HUES6 (cell line): ENCODE results near the gene ZNF764.

Experiments
- H3K27ac ChIP-seq: 2 replicates; pipeline ENCODE4 v1.7.0; 2013; ENCODE audit warnings: low read depth, mild to moderate bottlenecking, low read length, inconsistent platforms
- H3K27me3 ChIP-seq: 2 replicates; pipeline ENCODE4 v1.6.1; 2013; ENCODE audit warnings: low read length; ENCODE audit not compliant: control insufficient read depth, insufficient read depth
- H3K36me3 ChIP-seq: 2 replicates; pipeline ENCODE4 v1.6.1; 2013; ENCODE audit warnings: low read length; ENCODE audit not compliant: control insufficient read depth, insufficient read depth
- H3K4me1 ChIP-seq: 2 replicates; pipeline ENCODE4 v1.6.1; 2013; ENCODE audit warnings: low read length; ENCODE audit not compliant: control insufficient read depth, insufficient read depth
- H3K4me3 ChIP-seq: 2 replicates; pipeline ENCODE4 v1.5.1; 2013; ENCODE audit warnings: low read depth, low read length
- H3K9ac ChIP-seq: one replicate; pipeline ENCODE4 v1.6.1; 2013; ENCODE audit warnings: mild to moderate bottlenecking, low read length
- H3K9me3 ChIP-seq: 2 replicates; pipeline ENCODE4 v1.6.1; 2013; ENCODE audit warnings: low read depth, low read length; ENCODE audit not compliant: control insufficient read depth, insufficient read depth

ZNF764 gene

DNA sequence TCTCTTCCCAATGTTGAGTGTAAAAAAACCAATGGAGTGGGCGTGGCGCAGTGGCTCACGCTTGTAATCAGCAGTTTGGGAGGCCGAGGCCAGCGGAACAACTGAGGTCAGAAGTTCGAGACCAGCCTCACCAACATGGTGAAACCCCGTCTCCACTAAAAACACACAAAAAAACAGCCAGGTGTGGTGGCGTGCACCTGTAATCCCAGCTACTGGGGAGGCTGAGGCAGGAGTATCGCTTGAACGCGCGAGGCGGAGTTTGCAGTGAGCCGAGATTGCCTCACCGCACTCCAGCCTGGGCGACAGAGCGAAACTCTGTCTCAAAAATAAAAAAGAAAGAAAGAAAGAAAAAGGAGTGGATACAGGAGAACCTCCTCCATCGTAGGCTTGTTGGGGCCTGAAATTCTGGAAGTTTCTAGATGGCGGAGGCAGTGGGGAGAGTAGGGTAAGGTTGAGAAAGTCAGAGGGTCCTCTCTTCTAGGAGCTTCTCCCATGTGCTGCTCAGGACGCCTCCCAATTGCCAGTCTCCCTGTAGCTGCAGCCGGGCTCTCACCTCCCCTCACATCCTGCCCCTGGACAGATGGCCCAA, 709 bp upstream of the ZNF764 start:
- Histone ChIP-seq H3K4me3 (peak overlapping the region; percentile 53), H3K9ac (peak overlapping the region; percentile 69), H3K27me3 (no peaks in the 10 kb centered on the region), H3K4me1 (peaks cover 9% of the 10 kb centered on the region; the same call in 1 of the 2 replicates), H3K36me3 (peaks cover 21% of the 10 kb centered on the region), H3K9me3 (no peaks in the 10 kb centered on the region), H3K27ac (peak overlapping the region; percentile 92; the same call in 1 of the 2 replicates)

DNA sequence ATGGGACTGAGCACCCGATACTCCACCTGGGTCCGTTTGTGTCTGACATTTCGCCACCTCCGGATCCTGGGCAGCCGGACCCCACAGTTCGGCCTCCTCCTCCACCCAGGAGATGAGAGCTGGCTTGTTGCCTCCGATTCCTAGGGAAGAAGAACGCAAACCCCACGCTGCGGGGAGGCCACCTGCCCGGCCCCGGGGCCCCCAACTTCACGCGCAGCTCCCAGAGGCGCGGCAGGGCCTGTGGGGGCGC, 542 bp downstream of the ZNF764 start:
- Histone ChIP-seq H3K4me1 (peaks cover 19% of the 10 kb centered on the region; the same call in 1 of the 2 replicates), H3K4me3 (peak overlapping the region; percentile 95), H3K9me3 (no peaks in the 10 kb centered on the region), H3K36me3 (peaks cover 27% of the 10 kb centered on the region), H3K27me3 (no peaks in the 10 kb centered on the region), H3K9ac (peak overlapping the region; percentile 91), H3K27ac (peak overlapping the region; percentile 92)

DNA sequence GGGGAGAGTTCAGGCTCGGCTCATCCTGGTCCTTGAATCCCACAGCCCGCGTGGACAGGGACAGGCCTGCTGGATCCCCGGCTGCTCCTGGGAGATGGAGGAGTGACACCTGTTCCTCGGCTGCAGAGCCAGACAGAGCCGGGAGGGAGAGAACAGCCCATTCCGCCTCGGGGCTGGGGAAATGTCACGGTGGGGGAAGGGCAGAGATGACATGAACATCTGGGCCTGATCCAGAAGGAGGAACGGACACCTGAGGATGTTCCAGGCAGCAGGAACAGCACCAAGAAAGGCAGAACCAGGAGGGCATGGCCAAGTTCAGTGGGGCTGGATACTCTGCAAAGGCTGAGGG, 2.1 kb downstream of the ZNF764 start:
- Histone ChIP-seq H3K27me3 (no peaks in the 10 kb centered on the region), H3K36me3 (peaks cover 27% of the 10 kb centered on the region), H3K9me3 (no peaks in the 10 kb centered on the region), H3K4me3 (no peak overlapping the region), H3K9ac (no peak overlapping the region), H3K4me1 (peaks cover 19% of the 10 kb centered on the region; the same call in 1 of the 2 replicates), H3K27ac (no peak overlapping the region)

DNA sequence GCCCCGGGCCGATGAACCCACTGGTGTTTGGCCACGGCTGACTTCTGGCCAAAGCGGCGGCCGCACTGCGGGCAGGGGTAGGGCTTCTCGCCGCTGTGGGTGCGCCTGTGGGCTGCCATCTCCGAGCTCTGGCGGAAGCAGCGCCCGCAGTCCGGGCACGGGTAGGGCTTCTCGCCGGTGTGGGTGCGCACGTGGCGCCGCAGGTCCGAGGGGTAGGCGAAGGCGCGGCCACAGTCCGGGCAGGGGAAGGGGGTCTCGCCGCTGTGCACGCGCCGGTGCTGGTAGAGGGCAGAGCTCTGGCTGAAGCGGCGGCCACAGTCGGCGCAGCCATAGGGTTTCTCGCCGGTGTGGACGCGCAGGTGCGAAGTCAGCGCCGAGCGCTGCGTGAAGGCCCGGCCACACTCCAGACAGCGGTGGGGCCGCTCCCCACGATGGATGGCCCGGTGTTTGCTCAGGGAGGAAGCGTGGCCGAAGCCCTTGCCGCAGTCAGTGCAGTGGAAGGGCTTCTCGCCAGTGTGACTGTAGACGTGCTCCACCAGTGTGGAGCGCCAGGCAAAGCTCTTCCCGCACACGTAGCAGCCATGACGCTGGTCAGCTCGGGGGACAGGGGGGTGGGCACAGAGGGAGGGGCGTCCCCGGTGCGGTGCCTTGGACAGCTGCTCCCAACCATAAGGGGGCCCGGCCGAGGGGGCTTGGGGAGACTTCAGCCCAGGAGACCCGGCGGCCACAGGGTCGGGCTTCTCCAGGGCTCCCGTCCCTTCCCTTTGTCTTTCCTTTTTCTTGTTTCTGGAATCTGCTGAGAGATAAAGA, 2.7 kb downstream of the ZNF764 start:
- Histone ChIP-seq H3K9me3 (no peaks in the 10 kb centered on the region), H3K27ac (no peak overlapping the region)

DNA sequence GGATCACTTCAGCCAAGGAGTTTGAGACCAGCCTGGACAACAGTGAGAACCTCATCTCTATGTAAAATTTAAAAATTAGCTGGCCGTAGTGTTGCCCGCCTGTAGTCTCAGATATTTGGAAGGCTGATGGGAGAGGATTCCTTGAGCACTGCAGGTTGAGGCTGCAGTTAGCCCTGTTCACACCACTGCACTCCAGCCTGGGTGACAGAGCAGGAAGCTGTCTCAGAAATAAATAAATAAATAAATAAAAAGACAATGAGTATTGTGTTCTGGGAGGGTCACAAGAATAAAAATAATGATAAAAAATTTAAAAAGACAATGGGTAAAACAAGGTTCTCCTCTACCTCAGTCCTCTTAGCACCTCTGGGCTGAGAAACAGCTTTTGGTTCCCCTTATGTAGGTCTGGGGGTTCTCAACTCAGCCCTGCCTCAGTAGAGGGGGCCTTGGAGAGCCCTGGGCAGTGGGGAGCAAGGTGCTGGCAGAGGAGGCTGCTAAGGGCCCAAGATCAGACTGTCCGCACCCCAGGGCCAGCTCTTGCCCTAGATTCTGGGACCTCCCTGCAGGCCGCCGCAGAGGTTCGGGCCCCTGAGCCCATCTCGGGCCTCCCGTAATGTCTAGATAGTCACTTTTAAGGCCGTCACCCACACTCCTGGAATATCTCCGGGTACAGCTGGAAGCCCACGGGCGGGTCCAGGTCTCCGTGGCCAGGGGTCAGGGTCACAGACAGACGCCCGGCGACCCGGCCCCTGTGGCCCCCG, 3.4 kb downstream of the ZNF764 start:
- Histone ChIP-seq H3K9me3 (no peaks in the 10 kb centered on the region), H3K36me3 (peaks cover 27% of the 10 kb centered on the region), H3K27ac (no peak overlapping the region), H3K4me3 (no peak overlapping the region), H3K27me3 (no peaks in the 10 kb centered on the region), H3K9ac (no peak overlapping the region), H3K4me1 (peaks cover 19% of the 10 kb centered on the region; the same call in 1 of the 2 replicates)

More for the DNA sequence above, 2.7 kb downstream of the ZNF764 start:
- Histone ChIP-seq H3K9ac (no peak overlapping the region), H3K4me1 (peaks cover 19% of the 10 kb centered on the region; the same call in 1 of the 2 replicates), H3K36me3 (peaks cover 27% of the 10 kb centered on the region), H3K27me3 (no peaks in the 10 kb centered on the region), H3K4me3 (no peak overlapping the region)

DNA sequence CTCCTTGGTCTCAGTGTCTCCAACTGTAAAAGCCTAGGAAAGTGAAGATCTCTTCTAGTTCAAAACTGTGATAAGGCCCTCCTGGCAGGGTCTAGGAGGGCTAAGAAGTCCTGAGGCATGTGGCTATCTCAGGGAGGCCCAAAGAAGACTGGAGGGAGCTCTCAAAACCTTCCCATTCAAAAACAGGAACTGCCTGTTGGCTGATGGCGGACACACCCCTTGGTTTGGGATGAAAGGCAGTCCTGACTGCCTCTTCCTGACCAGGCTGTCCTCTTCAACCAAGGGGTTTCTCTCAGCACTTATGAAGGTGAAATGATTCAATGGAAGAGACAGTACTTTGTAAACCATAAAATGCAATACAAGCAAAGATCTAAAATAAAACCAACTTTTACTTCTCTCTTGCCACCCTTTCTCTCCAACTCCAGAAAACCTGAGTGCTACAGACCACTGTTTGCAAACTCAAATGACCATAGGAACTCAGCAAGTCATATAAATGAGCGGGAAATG, 4.7 kb downstream of the ZNF764 start:
- peaks cover 27% of the 10 kb centered on the region for H3K36me3 ChIP-seq
- no peak overlapping the region for H3K27ac ChIP-seq
- no peaks in the 10 kb centered on the region for H3K9me3 ChIP-seq
- H3K4me3 ChIP-seq, result no peak overlapping the region
- H3K9ac ChIP-seq, result no peak overlapping the region
- H3K27me3 ChIP-seq, result no peaks in the 10 kb centered on the region
- H3K4me1 ChIP-seq, result peaks cover 25% of the 10 kb centered on the region

DNA sequence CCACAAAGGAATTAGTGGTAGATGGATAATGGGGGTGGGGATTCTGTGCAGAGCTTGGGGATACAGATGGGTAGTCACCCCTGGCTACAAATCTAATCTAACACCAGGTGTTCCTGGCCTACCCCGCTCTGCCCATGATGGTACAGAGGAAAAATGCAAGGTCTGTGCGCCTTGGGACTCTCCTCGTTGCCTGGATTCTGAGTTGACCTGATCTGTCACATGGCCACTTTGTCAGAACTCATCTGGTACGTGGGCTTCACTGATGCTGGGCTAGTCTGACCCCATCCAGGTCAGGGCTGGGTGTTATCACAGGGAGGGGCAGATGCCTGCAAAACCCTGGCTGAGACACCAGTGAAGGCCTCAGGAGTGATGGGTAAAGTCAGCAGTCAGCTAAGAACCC, 5.2 kb downstream of the ZNF764 start:
- H3K9me3 ChIP-seq, result no peaks in the 10 kb centered on the region
- no peak overlapping the region for H3K9ac ChIP-seq
- peaks cover 27% of the 10 kb centered on the region for H3K36me3 ChIP-seq
- H3K27ac ChIP-seq, result no peak overlapping the region
- H3K4me1 ChIP-seq, result peaks cover 28% of the 10 kb centered on the region
- H3K4me3 ChIP-seq, result no peak overlapping the region
- no peaks in the 10 kb centered on the region for H3K27me3 ChIP-seq

DNA sequence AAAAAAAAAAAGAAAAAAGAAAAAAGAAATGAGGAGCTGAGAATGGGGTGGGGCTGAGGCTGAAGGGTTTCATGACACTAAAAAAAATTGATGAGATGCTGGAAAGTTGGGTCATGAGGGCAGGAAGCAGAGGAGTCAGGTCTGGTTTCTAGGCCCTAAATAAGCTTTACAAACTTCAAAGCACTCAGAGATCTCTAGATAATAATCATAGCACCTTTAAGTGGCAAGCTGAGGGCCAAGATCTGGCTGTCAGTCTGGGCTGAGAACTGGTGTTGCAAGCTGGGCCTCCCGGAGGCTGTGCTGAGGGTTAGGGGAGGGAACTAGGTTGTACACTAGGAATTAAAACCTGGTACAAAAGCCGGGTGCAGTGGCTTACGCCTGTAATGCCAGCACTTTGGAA, 6.4 kb downstream of the ZNF764 start:
- Histone ChIP-seq H3K27ac (no peak overlapping the region), H3K9ac (no peak overlapping the region), H3K36me3 (peaks cover 27% of the 10 kb centered on the region), H3K4me1 (peaks cover 30% of the 10 kb centered on the region), H3K9me3 (no peaks in the 10 kb centered on the region), H3K27me3 (no peaks in the 10 kb centered on the region), H3K4me3 (no peak overlapping the region)

DNA sequence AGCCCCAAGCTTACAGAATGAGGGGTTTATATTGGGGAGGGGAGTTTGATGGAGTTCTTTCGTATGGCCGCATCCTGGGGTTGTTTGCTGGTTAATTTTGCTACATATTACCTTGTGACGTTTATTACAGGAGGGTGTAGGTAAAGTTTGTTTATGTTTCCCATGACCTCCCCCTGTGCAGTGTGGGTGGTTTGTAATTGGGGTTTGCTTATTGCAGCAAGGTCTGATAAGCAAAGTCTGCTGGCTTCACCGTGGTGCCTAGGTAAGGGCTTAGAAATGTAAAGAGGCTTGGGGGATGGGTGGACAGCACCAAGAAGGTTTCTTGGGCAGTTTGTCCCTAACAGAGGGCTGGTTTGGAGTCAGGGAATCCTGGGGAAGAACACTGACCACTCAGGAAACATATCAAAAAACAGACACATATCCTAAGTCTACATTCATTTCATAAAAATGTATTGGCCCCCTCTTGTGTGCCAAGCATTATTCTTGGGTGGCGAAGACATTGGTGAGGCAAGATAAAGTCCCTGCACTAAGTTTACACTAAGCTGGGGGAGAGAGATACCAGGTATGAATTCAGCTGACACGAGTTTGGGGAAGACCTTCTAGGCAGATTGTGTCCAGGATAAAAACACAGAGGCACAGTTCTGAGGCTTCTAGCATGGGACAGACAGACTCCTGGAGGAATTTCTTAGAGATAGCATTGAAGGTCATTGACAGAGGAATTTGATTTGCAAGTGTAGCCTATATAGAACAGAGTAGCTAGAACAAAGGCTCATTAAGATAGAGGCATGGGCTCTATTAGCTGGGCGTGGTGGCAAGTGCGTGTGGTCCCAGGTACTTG, 9.5 kb downstream of the ZNF764 start:
- no peak overlapping the region for H3K27ac ChIP-seq
- H3K27me3 ChIP-seq, result no peaks in the 10 kb centered on the region
- H3K9ac ChIP-seq, result no peak overlapping the region
- H3K4me1 ChIP-seq, result peaks cover 37% of the 10 kb centered on the region
- peaks cover 4% of the 10 kb centered on the region for H3K36me3 ChIP-seq
- H3K4me3 ChIP-seq, result no peak overlapping the region
- no peaks in the 10 kb centered on the region for H3K9me3 ChIP-seq

DNA sequence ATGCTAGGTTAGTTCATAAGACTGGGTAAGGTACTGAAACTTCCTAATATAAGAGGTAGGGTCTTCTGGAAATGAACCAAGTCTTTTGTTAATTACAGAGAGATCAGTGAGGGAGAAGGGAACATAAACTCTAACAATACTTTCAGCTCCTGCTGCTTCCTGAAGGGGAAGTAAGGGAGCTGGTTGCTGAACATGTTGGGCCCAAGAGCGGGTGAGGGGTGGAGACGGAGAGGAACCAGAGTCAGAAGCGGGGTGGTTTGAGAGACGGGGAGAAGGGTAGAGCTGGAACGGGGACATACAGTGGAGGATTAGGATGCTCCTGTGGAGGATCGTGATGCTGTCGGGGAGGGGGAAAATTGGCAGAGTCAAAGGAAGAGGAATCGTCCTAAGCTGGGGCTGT, 12.1 kb downstream of the ZNF764 start:
- H3K9ac ChIP-seq, result no peak overlapping the region
- no peaks in the 10 kb centered on the region for H3K36me3 ChIP-seq
- no peaks in the 10 kb centered on the region for H3K9me3 ChIP-seq
- no peak overlapping the region for H3K4me3 ChIP-seq
- no peaks in the 10 kb centered on the region for H3K27me3 ChIP-seq
- peaks cover 54% of the 10 kb centered on the region for H3K4me1 ChIP-seq
- no peak overlapping the region for H3K27ac ChIP-seq
